Fibroblast of lung (primary cell): Measurements from ENCODE around the gene APH1B.

Source experiments
- EZH2 ChIP-seq: IDR thresholded peaks from 2 replicates; pipeline ENCODE4 v1.5.1; 2012; ENCODE audit warnings: low read length, control low read depth, mild to moderate bottlenecking; ENCODE audit errors: missing control alignments
- TF ChIP-seq, protein P1 (sequence below), 2 donors: IDR thresholded peaks in 1 of 2; conservative IDR thresholded peaks in 1 of 2; 1 replicate in 1 of 2; 2 replicates in 1 of 2; pipeline ENCODE4 v1.5.1; 2011 to 2012; ENCODE audit warnings: low read length in 2 of 2, control low read depth in 1 of 2, inconsistent platforms in 1 of 2, low read depth in 1 of 2, mild to moderate bottlenecking in 1 of 2

DNA sequence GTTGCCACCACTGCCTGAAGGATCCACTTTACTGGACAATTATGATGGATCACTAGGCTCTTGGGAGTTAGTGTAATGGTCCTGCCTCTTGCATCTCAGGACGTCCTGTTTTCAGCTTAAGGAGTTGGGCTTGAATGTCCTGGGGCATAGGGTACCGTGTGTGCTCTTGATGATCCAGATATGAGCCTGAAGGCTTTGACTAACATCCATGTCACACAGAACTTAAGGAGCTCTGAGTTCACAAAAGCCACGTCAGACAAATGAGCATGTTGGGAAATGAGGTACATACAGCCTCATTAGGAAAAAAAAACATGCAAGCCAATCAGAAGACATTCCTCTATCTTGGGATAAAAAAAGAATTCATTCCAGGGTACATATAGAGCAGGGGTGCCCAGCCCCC is 63.5 kb downstream of the APH1B start:
- TF ChIP-seq, protein P1, sequence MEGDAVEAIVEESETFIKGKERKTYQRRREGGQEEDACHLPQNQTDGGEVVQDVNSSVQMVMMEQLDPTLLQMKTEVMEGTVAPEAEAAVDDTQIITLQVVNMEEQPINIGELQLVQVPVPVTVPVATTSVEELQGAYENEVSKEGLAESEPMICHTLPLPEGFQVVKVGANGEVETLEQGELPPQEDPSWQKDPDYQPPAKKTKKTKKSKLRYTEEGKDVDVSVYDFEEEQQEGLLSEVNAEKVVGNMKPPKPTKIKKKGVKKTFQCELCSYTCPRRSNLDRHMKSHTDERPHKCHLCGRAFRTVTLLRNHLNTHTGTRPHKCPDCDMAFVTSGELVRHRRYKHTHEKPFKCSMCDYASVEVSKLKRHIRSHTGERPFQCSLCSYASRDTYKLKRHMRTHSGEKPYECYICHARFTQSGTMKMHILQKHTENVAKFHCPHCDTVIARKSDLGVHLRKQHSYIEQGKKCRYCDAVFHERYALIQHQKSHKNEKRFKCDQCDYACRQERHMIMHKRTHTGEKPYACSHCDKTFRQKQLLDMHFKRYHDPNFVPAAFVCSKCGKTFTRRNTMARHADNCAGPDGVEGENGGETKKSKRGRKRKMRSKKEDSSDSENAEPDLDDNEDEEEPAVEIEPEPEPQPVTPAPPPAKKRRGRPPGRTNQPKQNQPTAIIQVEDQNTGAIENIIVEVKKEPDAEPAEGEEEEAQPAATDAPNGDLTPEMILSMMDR (conservative IDR thresholded peaks at IDR 0.05 in 1 of 2, IDR thresholded peaks at IDR 0.05 in 1 of 2; ENCODE audit: low read depth in 1 of 2, low read length in 2 of 2), result no peak
- no peak for TF ChIP-seq EZH2
